Panc1 (cell line): Measurements from ENCODE around the gene BMP8B. TPM values are rescaled to one million over a fixed set of nuclear protein-coding genes. Genes with fewer than 3 reads are reported as not detected.

Source experiments
- ATAC-seq: fragments of 200-7000 bp; cut with Tn5 transposase; 2 replicates; pipeline ENCODE4 v1.9.1; 2020; ENCODE audit warnings: mild to moderate bottlenecking, moderate library complexity
- BruUV-seq: library from RNA; stranded (reverse); fragments of 400-500 nt; replicated peaks from 2 replicates; lab custom pipeline; 2021; lab: Mats Ljungman, UMichigan
- CTCF ChIA-PET: fragments of 300-600 bp; sonication (Branson Sonifier 250); formaldehyde crosslinking; loops from one replicate; lab custom pipeline; 2022; ENCODE audit warnings: antibody characterized with exemption; lab: Charles Lee
- POLR2A ChIA-PET: fragments of 300-600 bp; sonication (Branson Sonifier 250); formaldehyde crosslinking; loops from one replicate; lab custom pipeline; 2022; ENCODE audit warnings: antibody characterized with exemption; lab: Charles Lee
- DNase-seq: peaks from one replicate; pipeline ENCODE4 v3.0.0-alpha.2; 2010; ENCODE audit warnings: low read depth, low spot score
- H3K27ac ChIP-seq: 2 replicates; pipeline ENCODE4 v1.5.1; 2011; ENCODE audit warnings: mild to moderate bottlenecking, low read length, inconsistent platforms
- H3K27me3 ChIP-seq: fragments of 200-500 bp; sonication (Bioruptor generic); 2 replicates; pipeline ENCODE4 v1.6.0; 2014; ENCODE audit warnings: low read length, inconsistent platforms; ENCODE audit not compliant: control insufficient read depth, insufficient read depth
- H3K36me3 ChIP-seq: fragments of 200-500 bp; sonication (Bioruptor generic); 2 replicates; pipeline ENCODE4 v1.5.1; 2014; ENCODE audit warnings: inconsistent platforms, mild to moderate bottlenecking, low read length, moderate library complexity; ENCODE audit not compliant: control insufficient read depth, insufficient read depth
- H3K4me1 ChIP-seq: 2 replicates; pipeline ENCODE4 v1.5.1; 2011; ENCODE audit warnings: inconsistent platforms, mild to moderate bottlenecking, low read length, moderate library complexity; ENCODE audit not compliant: control insufficient read depth, insufficient read depth
- H3K4me3 ChIP-seq, 2 experiments: 2 replicates each; pipeline ENCODE4 v1.5.1; 2011 to 2012; ENCODE audit warnings: low read depth in 2 of 2, low read length in 2 of 2, mild to moderate bottlenecking in 2 of 2, inconsistent platforms in 1 of 2, moderate library complexity in 1 of 2
- H3K9me3 ChIP-seq: fragments of 200-500 bp; sonication (Bioruptor generic); 2 replicates; pipeline ENCODE4 v1.5.1; 2014; ENCODE audit warnings: low read depth, mild to moderate bottlenecking, inconsistent platforms, low read length, moderate library complexity; ENCODE audit not compliant: control insufficient read depth, insufficient read depth
- CTCF ChIP-seq: fragments of 450-650 bp; IDR thresholded peaks from 2 replicates; pipeline ENCODE4 v1.5.1; 2017; ENCODE audit warnings: mild to moderate bottlenecking
- POLR2AphosphoS5 ChIP-seq: IDR thresholded peaks from 2 replicates; pipeline ENCODE4 v1.6.1; 2012; ENCODE audit warnings: mild to moderate bottlenecking, low read depth, low read length, moderate library complexity
- REST ChIP-seq, 2 experiments: IDR thresholded peaks; 2 replicates each; pipeline ENCODE4 v1.6.1; 2011 to 2012; ENCODE audit warnings: low read depth in 2 of 2, control low read depth in 1 of 2, low read length in 1 of 2, mild to moderate bottlenecking in 1 of 2, moderate library complexity in 1 of 2; ENCODE audit not compliant: insufficient read depth in 1 of 2
- SIN3A ChIP-seq: IDR thresholded peaks from 2 replicates; pipeline ENCODE4 v1.6.1; 2012; ENCODE audit warnings: low read depth, mild to moderate bottlenecking, low read length, moderate library complexity, borderline replicate concordance; ENCODE audit not compliant: insufficient read depth
- TCF7L2 ChIP-seq: IDR thresholded peaks from 2 replicates; pipeline ENCODE4 v1.6.1; 2011; ENCODE audit warnings: mild to moderate bottlenecking, low read depth, low read length, inconsistent platforms
- in situ Hi-C: cut with HindIII; loops from 2 replicates; pipeline ENCODE4 v1.10.0; 2016; ENCODE audit warnings: low sequenced_read_pairs, low pct_unique_long_range_greater_than_20kb
- intact Hi-C: fragments of 100-400 bp; cut with micrococcal nuclease; formaldehyde crosslinking; loops from one replicate; pipeline ENCODE4 v1.10.0; 2022; ENCODE audit not compliant: unreplicated experiment
- total RNA-seq: library from RNA; stranded (reverse); gene quantifications from one replicate; pipeline ENCODE4 v1.2.1, GENCODE V29; 2021; ENCODE audit not compliant: unreplicated experiment

Gene BMP8B
- total RNA-seq, 1 experiment from 2014 or later = 3.7 TPM

- no peak overlapping the region for H3K27ac ChIP-seq
- in situ Hi-C loops (no loop called here), intact Hi-C loops (loop anchor here (5.0 kb wide), 1 partner anchor 239 kb away; no protein-coding TSS in a partner anchor)
- BruUV-seq = no TSS peak
- CTCF ChIA-PET = no interaction called here
- H3K27me3 ChIP-seq = no peaks in the 10 kb centered on the region
- H3K9me3 ChIP-seq = no peaks in the 10 kb centered on the region
- no peak for TF ChIP-seq TCF7L2
- H3K4me1 ChIP-seq = no peaks in the 10 kb centered on the region
- no peak overlapping the region for H3K4me3 ChIP-seq
- ATAC-seq = no peak
- H3K36me3 ChIP-seq = peaks cover 2% of the 10 kb centered on the region; the same call in 1 of the 2 replicates
- DNase-seq = no peak
- POLR2A ChIA-PET = no interaction called here
Observed at GRCh38 chr1:39761016-39761415, 27.6 kb downstream of the BMP8B start.

- Histone ChIP-seq H3K4me3 (no peak overlapping the region), H3K27me3 (no peaks in the 10 kb centered on the region), H3K27ac (no peak overlapping the region), H3K36me3 (peaks cover 2% of the 10 kb centered on the region; the same call in 1 of the 2 replicates), H3K9me3 (no peaks in the 10 kb centered on the region), H3K4me1 (no peaks in the 10 kb centered on the region)
- ChIA-PET CTCF (no interaction called here), POLR2A (no interaction called here)
- BruUV-seq = no TSS peak
- intact Hi-C loops (loop anchor here (5.0 kb wide), 1 partner anchor 238 kb away; no protein-coding TSS in a partner anchor), in situ Hi-C loops (no loop called here)
- TF ChIP-seq REST (IDR thresholded peaks at IDR 0.05; ENCODE audit: insufficient read depth in 1 of 2, low read depth in 2 of 2, low read length in 1 of 2) = no peak
- DNase-seq = no peak
- no peak for ATAC-seq
Observed at GRCh38 chr1:39760074-39761008, 28.3 kb downstream of the BMP8B start.

GRCh38 chr1:39759436-39759726, 29.3 kb downstream of the BMP8B start:
- ATAC-seq (no peak), DNase-seq (no peak)
- intact Hi-C loops (no loop called here), in situ Hi-C loops (no loop called here)
- POLR2A ChIA-PET = no interaction called here
- Histone ChIP-seq H3K4me3 (no peak overlapping the region), H3K36me3 (peaks cover 2% of the 10 kb centered on the region; the same call in 1 of the 2 replicates), H3K9me3 (no peaks in the 10 kb centered on the region), H3K27ac (no peak overlapping the region), H3K4me1 (no peaks in the 10 kb centered on the region), H3K27me3 (no peaks in the 10 kb centered on the region)
- CTCF ChIA-PET = no interaction called here
- TF ChIP-seq POLR2AphosphoS5 (no peak), REST (IDR thresholded peaks at IDR 0.05; ENCODE audit: insufficient read depth in 1 of 2, low read depth in 2 of 2, low read length in 1 of 2) (no peak), TCF7L2 (no peak), SIN3A (no peak), CTCF (no peak)
- BruUV-seq = no TSS peak
